H1 (cell line): ENCODE data around the gene CEP41. TPM values are rescaled to one million over a fixed set of nuclear protein-coding genes. Genes with fewer than 3 reads are reported as not detected.

Experiments used
- HDAC6 ChIP-seq: IDR thresholded peaks from one replicate; pipeline ENCODE4 v1.7.1; 2012; ENCODE audit warnings: low read depth, mild to moderate bottlenecking, inconsistent platforms, low read length, moderate library complexity
- SP2 ChIP-seq: IDR thresholded peaks from 2 replicates; pipeline ENCODE4 v1.6.1; 2012; ENCODE audit warnings: mild to moderate bottlenecking, low read length, inconsistent platforms
- TCF12 ChIP-seq: IDR thresholded peaks from 2 replicates; pipeline ENCODE4 v1.6.1; 2011; ENCODE audit warnings: low read depth, mild to moderate bottlenecking, low read length
- polyA plus RNA-seq, 7 experiments: library from polyadenylated mRNA; depleted of rRNA in 3 of 7; stranded (reverse) in 5 of 7; unstranded in 2 of 7; fragments of >200 nt in 5 of 7; fragments of 200-250 nt in 2 of 7; gene quantifications; 1 replicate in 5 of 7; 2 replicates in 1 of 7; 4 replicates in 1 of 7; pipeline versions ENCODE4 v1.2.1 to v1.2.3, GENCODE V29; 2011 to 2013; ENCODE audit warnings: missing spikeins in 2 of 7, mixed read lengths in 2 of 7
- total RNA-seq: library from RNA; stranded (reverse); fragmentation: NEBNext Ultra II Directional; extraction: Animal tissue kit (Norgen Biotek cat#: 25700); gene quantifications from 2 replicates; pipeline ENCODE4 v1.2.1, GENCODE V29; 2021
- TF ChIP-seq, protein P1 (sequence below): IDR thresholded peaks from 2 replicates; pipeline ENCODE4 v1.6.1; 2012; ENCODE audit warnings: inconsistent platforms

Gene CEP41
- total and polyA plus RNA-seq, 2 of the 8 experiments (the other 6 are each of a cell fraction or from before 2014, with no cell fraction given), result 9.3 to 12.8 TPM

- TF ChIP-seq HDAC6 (no peak), SP2 (no peak), TCF12 (no peak)
- TF ChIP-seq, protein P1, sequence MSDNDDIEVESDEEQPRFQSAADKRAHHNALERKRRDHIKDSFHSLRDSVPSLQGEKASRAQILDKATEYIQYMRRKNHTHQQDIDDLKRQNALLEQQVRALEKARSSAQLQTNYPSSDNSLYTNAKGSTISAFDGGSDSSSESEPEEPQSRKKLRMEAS, result no peak
These were observed 61.8 kb downstream of the CEP41 start (continued) for GRCh38 chr7:130379019-130379418.
